Activated naive CD8-positive, alpha-beta T cell treated with anti-CD3 and anti-CD28 coated beads for 36 hours (primary cell): Measurements from ENCODE around the gene ATL2. TPM values are rescaled to one million over a fixed set of nuclear protein-coding genes. Genes with fewer than 3 reads are reported as not detected.
"Not testable (repeated sequence)": the region's sequence is repeated elsewhere in the genome, so short reads cannot be mapped to it uniquely, and the experiment has no call there.

Experiments
- DNase-seq: peaks from one replicate; pipeline ENCODE4 v3.0.0; 2021
- H3K27ac Mint-ChIP-seq: one replicate; pipeline ENCODE4 v1.8.0; 2022; ENCODE audit warnings: mild to moderate bottlenecking, moderate library complexity, mixed read lengths
- H3K27me3 Mint-ChIP-seq: one replicate; pipeline ENCODE4 v1.8.0; 2022; ENCODE audit warnings: mild to moderate bottlenecking, mixed read lengths
- H3K36me3 Mint-ChIP-seq: one replicate; pipeline ENCODE4 v1.8.0; 2021; ENCODE audit warnings: mild to moderate bottlenecking, mixed read lengths
- H3K4me1 Mint-ChIP-seq: one replicate; pipeline ENCODE4 v1.8.0; 2021; ENCODE audit warnings: mixed read lengths
- H3K4me3 Mint-ChIP-seq: one replicate; pipeline ENCODE4 v1.8.0; 2022; ENCODE audit warnings: mild to moderate bottlenecking, moderate library complexity, mixed read lengths
- H3K9me3 Mint-ChIP-seq: one replicate; pipeline ENCODE4 v1.8.0; 2022; ENCODE audit warnings: mixed read lengths
- total RNA-seq, 2 experiments: library from RNA; stranded (reverse); gene quantifications; one replicate each; pipeline ENCODE4 v1.2.3, GENCODE V29; 2021

Gene ATL2
- total RNA-seq, 2 experiments from 2014 or later, result 55.4 to 60.4 TPM

DNA sequence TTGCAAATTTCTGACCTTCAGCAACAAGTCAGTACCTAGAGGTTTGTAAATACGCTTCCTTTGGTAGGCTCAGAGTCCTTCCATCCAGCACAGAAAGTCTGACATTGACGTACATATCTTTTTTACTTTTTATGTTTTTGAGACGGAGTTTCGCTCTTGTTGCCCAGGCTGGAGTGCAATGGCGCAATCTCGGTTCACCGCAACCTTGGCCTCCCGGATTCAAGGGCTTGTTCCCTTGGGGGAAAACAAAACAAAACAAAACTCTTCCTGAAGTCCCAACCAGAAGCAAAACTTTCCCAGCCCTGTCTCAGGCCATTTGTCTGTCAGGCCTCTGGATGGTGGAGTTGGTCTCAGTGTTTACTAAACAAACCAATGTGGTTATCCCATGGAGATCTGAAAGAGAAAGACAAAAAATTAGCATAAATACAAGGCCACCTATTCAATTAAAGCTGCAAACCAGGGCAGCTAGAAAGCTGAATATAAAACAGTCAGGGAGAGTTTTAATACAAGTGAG lies 29.6 kb upstream of the ATL2 start:
- DNase-seq, result no peak
- H3K4me1 Mint-ChIP-seq, result no peaks in the 10 kb centered on the region
- H3K27me3 Mint-ChIP-seq, result no peaks in the 10 kb centered on the region
- no peaks in the 10 kb centered on the region for H3K36me3 Mint-ChIP-seq
- H3K4me3 Mint-ChIP-seq, result no peak overlapping the region
- no peak overlapping the region for H3K27ac Mint-ChIP-seq
- no peaks in the 10 kb centered on the region for H3K9me3 Mint-ChIP-seq

DNA sequence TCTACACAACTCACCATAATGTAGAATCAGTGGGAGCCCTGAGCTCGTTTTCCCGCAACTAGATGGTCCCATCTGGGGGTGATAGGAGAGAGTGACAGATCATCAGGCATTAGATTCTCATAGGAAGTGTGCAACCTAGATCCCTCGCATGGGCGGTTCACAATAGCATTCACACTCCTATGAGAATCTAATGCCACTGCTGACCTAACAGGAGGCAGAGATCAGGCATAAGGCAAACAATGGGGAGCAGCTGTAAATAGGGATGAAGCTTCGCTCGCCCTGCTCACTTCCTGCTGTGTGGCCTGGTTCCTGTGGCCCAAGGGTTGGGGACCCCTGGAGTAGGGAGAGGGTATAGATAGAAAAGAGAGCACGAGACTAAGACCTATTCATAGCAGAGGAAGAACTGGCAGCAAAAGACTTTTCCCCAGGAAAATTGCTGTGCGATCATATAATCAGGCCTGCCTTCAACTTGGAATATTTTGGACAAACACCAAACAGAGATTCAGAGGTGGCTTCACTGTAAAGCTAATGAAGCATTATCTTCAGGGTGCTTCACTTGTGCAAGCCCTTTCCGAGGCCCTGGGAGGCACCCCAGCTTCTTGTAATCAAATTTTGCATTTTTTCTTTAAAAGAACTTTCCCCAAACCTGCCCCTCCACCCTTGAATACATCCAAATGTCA lies 29.0 kb upstream of the ATL2 start:
- H3K27ac Mint-ChIP-seq, result no peak overlapping the region
- DNase-seq, result no peak
- H3K9me3 Mint-ChIP-seq, result no peaks in the 10 kb centered on the region
- no peaks in the 10 kb centered on the region for H3K36me3 Mint-ChIP-seq
- H3K4me3 Mint-ChIP-seq, result no peak overlapping the region
- H3K4me1 Mint-ChIP-seq, result no peaks in the 10 kb centered on the region
- H3K27me3 Mint-ChIP-seq, result no peaks in the 10 kb centered on the region

DNA sequence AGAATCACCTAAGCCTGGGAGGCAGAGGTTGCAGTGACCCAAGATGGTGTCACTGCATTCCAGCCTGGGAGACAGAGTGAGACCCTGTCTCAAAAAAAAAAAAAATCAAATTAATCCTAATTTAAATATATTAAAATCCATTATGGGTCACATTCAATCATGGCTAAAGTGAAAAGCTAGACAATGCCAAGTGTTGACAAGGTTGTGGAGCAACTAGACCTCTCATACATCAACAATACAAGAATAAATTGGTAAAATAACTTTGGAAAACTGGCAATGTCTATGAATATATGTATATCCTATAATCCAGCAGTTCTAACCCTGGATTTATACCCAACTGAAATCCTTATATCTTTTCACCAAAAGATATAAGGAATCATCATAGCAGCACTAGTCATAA lies 23.4 kb upstream of the ATL2 start:
- Mint-ChIP-seq H3K4me1 (peaks cover 4% of the 10 kb centered on the region), H3K36me3 (no peaks in the 10 kb centered on the region), H3K27ac (no peak overlapping the region), H3K9me3 (no peaks in the 10 kb centered on the region), H3K27me3 (no peaks in the 10 kb centered on the region), H3K4me3 (no peak overlapping the region)
- no peak for DNase-seq

DNA sequence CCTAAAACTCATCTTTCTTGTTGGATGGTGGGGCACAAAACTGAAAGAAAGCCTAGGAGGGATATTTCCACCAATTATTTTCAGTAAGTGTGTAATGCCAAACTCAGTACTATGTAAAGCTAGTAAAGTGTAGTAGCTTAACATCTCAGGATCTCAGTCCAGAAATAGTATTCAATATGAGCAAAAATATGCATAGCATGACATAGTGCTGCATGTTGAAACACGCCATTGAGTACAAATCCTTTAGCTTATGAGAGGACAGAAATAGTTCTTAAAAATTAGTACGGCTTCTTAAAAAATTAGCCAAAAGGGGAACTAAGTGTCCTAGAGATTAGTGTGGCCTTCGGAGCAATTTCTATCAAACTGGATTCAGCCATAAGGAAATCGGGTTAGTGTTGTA lies 21.7 kb upstream of the ATL2 start:
- no peak overlapping the region for H3K27ac Mint-ChIP-seq
- no peaks in the 10 kb centered on the region for H3K36me3 Mint-ChIP-seq
- H3K9me3 Mint-ChIP-seq, result no peaks in the 10 kb centered on the region
- no peak for DNase-seq
- peaks cover 3% of the 10 kb centered on the region for H3K27me3 Mint-ChIP-seq
- H3K4me1 Mint-ChIP-seq, result peaks cover 12% of the 10 kb centered on the region
- H3K4me3 Mint-ChIP-seq, result no peak overlapping the region

DNA sequence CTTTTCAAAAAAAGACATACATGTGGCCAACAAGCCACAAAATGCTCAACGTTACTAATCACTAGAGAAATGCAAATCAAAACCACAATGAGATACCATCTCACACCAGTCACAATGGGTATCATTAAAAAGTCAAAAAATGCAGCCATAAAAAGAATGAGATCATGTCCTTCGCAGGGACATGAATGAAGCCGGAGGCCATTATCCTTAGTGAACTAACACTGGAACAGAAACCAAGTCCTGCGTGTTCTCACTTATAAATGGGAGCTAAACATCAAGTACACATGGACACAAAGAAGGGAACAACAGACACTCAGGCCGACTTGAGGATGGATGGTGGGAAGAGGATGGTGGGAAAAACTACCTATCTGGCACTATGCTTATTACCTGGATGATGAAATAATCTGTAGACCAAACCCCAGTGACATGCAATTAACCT lies 17.8 kb upstream of the ATL2 start:
- Mint-ChIP-seq H3K4me3 (no peak overlapping the region), H3K36me3 (no peaks in the 10 kb centered on the region), H3K27me3 (peaks cover 3% of the 10 kb centered on the region), H3K9me3 (no peaks in the 10 kb centered on the region), H3K27ac (peak overlapping the region; percentile 55), H3K4me1 (peaks cover 12% of the 10 kb centered on the region)
- DNase-seq, result no peak

DNA sequence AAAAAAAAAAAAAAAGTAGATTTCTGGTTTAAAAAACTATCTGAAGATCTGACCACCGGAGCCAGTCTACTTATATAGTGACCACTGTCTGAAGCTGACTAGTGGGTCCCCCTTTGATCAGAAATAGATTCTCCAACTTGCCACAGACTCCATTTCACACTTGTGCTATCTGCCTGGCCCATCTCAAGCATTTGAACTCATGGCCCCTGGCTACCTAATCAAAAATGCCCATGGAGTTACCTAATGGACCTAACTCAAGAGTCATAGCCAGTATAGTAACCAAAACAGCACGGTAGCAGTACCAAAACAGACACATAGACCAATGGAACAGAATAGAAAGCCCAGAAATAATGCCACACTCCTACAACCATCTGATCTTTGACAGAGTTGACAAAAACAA lies 17.0 kb upstream of the ATL2 start:
- Mint-ChIP-seq H3K4me1 (peaks cover 13% of the 10 kb centered on the region), H3K4me3 (no peak overlapping the region), H3K27me3 (peaks cover 3% of the 10 kb centered on the region)

DNA sequence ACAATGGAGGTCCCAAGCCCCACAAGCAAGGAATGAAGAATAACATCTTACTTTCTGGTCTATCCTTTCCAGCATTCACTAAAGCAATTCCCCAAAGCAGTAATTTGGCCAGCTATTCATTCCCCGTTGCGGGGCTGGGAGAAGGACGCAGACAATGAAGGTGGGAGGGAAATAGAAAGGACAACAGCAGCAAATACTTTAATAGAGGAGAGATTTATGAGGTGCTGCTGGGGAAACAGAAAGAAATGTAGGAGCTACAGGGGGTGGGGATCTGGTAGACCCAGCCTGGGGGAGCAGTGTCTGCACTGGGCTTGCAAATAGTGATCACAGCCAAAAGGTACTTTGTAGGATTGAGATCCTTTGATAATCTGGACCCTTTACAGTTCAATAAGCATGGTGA lies 13.9 kb upstream of the ATL2 start:
- H3K36me3 Mint-ChIP-seq, result no peaks in the 10 kb centered on the region
- DNase-seq, result no peak
- H3K27me3 Mint-ChIP-seq, result peaks cover 3% of the 10 kb centered on the region
- H3K4me3 Mint-ChIP-seq, result no peak overlapping the region
- H3K9me3 Mint-ChIP-seq, result no peaks in the 10 kb centered on the region
- peaks cover 24% of the 10 kb centered on the region for H3K4me1 Mint-ChIP-seq
- no peak overlapping the region for H3K27ac Mint-ChIP-seq

More for the DNA sequence above, 17.0 kb upstream of the ATL2 start:
- Mint-ChIP-seq H3K36me3 (no peaks in the 10 kb centered on the region), H3K9me3 (no peaks in the 10 kb centered on the region), H3K27ac (no peak overlapping the region)
- DNase-seq, result no peak

DNA sequence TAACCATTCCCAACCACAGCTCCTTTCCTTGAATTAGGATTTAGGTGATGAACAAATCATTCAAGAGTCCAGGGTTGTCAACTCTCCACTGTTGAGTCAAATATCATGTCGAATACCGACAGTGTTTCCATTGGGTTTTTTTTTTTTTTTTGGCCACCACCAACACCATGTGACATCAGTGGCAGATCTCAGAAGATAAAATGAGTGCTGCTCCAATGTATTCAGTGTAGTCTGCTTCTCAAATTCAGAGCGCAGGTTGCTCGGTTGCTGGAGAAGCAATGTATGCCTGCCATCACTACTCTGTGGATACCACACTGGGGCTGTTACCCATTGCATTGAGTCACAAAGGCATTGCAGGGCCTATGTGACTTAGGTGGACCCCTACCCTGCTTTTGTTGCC lies 10.8 kb upstream of the ATL2 start:
- Mint-ChIP-seq H3K4me3 (no peak overlapping the region), H3K27ac (no peak overlapping the region), H3K4me1 (peaks cover 15% of the 10 kb centered on the region), H3K36me3 (no peaks in the 10 kb centered on the region), H3K9me3 (no peaks in the 10 kb centered on the region), H3K27me3 (no peaks in the 10 kb centered on the region)
- DNase-seq, result no peak

DNA sequence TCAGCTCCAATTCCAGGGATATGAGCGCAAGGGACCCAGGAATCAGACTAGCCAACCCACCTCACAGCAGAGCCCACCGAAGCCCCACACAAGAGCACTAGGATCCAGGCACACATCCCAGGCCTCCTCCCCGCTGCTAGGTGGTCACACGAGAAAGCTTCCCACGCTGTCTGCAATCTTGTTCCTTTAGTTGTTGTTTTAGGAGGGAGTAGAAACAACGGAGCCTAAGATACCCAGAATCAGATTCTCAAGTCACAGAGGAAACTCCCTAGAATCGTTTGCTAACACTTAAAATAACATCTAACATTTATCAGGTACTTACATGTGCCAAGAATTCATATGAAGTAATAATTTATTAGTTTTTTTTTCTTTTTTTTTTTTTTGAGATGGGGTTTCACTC lies 9.7 kb upstream of the ATL2 start:
- Mint-ChIP-seq H3K4me3 (no peak overlapping the region), H3K9me3 (no peaks in the 10 kb centered on the region), H3K27me3 (no peaks in the 10 kb centered on the region), H3K27ac (no peak overlapping the region), H3K36me3 (no peaks in the 10 kb centered on the region), H3K4me1 (peaks cover 15% of the 10 kb centered on the region)
- no peak for DNase-seq

DNA sequence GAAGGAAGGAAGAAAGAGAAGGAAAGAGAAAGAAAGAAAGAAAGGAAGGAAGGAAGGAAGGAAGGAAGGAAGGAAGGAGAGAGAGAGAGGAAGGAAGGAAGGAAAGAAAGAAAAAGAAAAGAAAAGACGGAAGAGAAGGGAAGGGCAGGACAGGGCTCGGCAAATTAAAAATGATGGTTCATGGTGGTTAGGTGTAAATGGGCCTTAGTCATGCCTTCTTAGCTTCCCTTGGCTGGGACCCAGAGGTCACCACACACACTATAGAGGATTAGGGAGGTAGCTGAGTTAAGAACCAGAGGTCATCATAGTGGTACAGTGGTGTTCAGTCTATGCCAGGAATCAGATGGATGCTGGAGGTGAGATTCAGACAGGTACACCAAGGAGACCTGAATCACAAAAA lies 9.3 kb upstream of the ATL2 start:
- no peaks in the 10 kb centered on the region for H3K27me3 Mint-ChIP-seq
- H3K4me1 Mint-ChIP-seq, result peaks cover 15% of the 10 kb centered on the region
- H3K27ac Mint-ChIP-seq, result no peak overlapping the region
- H3K9me3 Mint-ChIP-seq, result no peaks in the 10 kb centered on the region
- H3K4me3 Mint-ChIP-seq, result no peak overlapping the region
- no peak for DNase-seq
- H3K36me3 Mint-ChIP-seq, result no peaks in the 10 kb centered on the region

DNA sequence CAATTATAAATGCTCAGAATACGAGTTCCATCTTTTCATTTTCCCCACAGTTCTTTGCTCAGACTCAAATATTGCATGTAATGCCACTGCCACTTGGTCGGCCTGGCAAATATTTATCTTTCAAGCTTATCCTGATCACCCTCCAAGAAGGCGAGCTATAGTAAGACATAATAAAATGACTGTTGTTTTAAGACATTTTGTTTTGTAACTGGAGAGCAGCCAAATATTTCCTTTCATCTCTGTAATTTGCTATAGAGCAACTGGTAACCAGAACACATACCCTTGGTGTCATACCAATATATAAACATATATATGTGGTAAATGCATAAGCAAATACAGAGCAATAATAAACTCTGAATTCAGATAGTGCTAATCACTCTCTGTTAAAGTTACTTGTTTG lies 7.3 kb upstream of the ATL2 start:
- no peak overlapping the region for H3K27ac Mint-ChIP-seq
- no peak overlapping the region for H3K4me3 Mint-ChIP-seq
- DNase-seq, result no peak
- H3K4me1 Mint-ChIP-seq, result peaks cover 26% of the 10 kb centered on the region
- H3K9me3 Mint-ChIP-seq, result no peaks in the 10 kb centered on the region
- no peaks in the 10 kb centered on the region for H3K36me3 Mint-ChIP-seq
- H3K27me3 Mint-ChIP-seq, result no peaks in the 10 kb centered on the region

DNA sequence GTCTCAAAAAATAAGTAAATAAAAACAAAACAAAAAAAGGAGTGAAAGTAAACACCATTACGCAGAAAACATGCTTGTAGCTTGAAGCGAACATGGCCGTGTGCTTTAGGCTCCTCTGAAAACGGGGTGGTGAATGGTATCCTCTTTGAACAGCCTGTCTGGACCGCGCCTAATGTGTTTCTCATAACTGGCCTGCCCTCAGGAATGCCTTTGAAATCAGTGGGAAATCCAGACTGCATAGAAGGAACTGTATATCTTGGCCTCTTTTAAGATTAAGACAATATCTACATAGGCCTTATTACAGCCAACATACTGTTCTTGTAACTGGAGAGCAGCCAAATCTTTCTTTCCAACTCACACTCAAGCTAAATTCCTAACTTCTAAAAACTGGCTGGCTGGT lies 6.7 kb upstream of the ATL2 start:
- not testable (repeated sequence) for H3K27ac Mint-ChIP-seq, H3K27me3 Mint-ChIP-seq, H3K9me3 Mint-ChIP-seq, H3K36me3 Mint-ChIP-seq, H3K4me3 Mint-ChIP-seq, DNase-seq
- H3K4me1 Mint-ChIP-seq, result peaks cover 22% of the 10 kb centered on the region

DNA sequence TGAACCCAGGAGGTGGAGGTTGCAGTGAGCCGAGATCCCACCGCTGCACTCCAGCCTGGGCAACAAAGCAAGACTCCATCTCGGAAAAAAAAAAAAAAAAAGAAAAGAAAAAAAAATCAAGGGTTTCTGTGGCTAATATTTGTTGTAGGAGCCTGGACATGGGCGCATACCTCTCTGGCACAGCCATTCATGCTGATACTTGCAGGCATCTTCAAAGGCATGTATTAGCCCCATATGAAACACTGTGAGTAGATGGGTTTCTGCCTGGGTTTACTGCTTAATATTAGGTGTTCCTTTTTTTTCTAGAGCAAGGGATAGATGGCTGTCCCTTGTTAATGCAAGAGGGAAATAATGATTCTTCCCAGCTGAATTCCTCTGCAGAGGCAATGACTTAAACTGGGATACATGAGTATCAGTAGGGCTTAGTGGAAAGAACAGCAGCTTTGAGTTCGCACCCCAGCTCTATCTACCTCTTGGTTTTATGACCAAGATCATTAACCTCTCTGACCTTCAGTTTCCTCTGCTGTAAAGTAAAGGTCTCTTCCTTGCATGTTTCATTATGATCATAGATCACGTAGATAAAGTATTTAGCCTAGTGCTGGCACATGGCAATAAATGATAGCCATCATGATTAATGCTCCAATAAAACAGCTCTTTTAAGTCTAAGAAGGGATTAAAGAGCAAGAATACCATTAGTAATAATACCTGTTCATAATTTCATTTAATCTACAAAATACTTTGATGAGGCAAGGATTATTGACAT lies 4.5 kb upstream of the ATL2 start:
- Mint-ChIP-seq H3K36me3 (no peaks in the 10 kb centered on the region), H3K4me1 (peaks cover 21% of the 10 kb centered on the region), H3K9me3 (no peaks in the 10 kb centered on the region), H3K27me3 (no peaks in the 10 kb centered on the region), H3K27ac (no peak overlapping the region), H3K4me3 (no peak overlapping the region)
- no peak for DNase-seq

DNA sequence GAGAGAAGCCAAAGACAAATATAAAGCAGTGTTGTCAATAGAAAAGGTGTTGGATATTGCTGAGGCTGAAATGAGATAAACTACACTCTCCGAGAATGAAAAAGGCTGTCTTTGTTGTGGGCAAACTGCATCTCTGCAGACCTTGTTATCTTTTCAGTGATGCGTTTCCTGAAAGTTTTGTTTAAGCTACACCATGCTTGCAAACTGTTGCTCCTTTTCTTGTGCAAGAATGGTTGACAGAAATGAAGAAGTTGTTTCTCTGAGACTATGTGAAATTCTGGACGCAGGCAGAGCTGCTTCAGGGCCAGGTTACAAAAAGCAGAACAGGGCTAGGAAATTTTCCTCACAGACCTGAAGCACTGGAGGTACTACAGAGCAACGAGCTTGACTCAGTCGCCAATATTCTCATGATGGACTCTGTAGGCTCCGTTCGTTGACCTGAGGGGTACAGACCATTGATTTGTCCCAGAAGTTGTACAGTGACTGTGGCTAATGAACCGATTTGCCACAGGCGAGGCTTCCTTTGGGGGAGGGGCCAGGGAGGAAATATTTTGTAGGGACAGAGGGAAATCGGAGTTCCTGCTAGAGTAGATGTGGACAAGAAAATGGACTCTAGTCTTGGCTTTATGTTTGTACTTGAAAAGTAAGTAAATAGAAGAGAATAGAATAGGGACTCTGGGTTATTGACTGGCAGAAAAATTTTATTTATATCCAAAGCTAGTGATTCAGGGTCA lies 3.5 kb upstream of the ATL2 start:
- Mint-ChIP-seq H3K36me3 (peaks cover 3% of the 10 kb centered on the region), H3K27ac (no peak overlapping the region), H3K27me3 (no peaks in the 10 kb centered on the region), H3K4me1 (peaks cover 27% of the 10 kb centered on the region), H3K9me3 (no peaks in the 10 kb centered on the region), H3K4me3 (peak overlapping the region; percentile 40)
- no peak for DNase-seq

DNA sequence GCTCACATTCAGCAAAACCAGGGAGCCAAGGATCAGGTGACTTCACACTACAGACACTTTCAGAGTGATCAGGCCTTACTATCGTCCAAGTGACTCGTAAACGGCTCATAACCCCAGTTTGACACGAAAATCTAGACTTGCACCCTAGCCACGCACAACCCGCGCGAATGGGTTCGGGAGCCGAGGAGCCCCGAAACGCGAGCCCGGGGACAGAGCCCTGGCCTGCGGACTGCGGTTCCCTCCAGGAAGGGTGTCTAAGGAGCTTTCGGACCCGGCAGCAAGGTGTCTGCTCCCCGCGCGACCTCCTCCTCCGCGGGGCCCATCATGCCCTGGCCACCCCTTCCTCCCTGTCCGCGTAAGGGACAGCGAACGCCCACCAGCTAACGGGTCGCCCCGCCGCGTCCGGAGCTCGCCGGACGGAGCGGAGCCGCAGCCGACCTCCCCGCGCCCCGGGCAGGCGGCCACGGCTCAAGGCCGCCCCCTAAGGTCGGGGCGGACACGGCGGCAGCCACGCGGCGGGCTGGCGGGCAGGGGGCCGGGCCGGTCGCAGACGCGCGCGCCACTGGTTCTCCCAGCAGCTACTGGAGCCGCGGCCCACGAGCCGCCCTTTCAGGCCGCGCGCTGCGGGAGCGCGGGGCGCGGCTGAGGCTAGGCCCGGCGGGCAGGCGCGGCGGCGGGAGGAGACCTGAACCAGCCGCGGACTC lies 575 bp downstream of the ATL2 start:
- DNase-seq, result peak; percentile 74
- H3K4me1 Mint-ChIP-seq, result peaks cover 60% of the 10 kb centered on the region

More for the DNA sequence above, 575 bp downstream of the ATL2 start:
- Mint-ChIP-seq H3K4me3 (peak overlapping the region; percentile 95), H3K27me3 (no peaks in the 10 kb centered on the region), H3K27ac (peak overlapping the region; percentile 93), H3K36me3 (peaks cover 19% of the 10 kb centered on the region), H3K9me3 (no peaks in the 10 kb centered on the region)
